Islet precursor cell (in vitro differentiated cells): Measurements from ENCODE around the gene SLC9A5.

Experiments
- DNase-seq: peaks from one replicate; pipeline ENCODE4 v3.0.0-alpha.2; 2018

Gene SLC9A5

DNA sequence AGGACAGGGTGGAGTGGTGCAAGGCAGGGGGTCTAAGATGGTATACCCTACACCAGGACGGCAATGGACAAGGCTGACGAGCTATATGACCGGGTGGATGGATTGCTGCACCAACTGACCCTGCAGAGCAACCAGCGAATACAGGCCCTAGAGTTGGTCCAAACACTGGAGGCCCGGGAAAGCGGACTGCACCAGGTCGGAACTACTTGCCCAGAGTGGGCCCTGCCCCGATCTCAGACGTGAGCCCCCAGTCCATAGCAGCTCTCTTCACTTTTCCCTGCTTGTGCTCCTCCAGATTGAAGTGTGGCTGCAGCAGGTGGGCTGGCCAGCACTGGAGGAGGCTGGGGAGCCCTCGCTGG, 33.6 kb downstream of the SLC9A5 start:
- DNase-seq = no peak

DNA sequence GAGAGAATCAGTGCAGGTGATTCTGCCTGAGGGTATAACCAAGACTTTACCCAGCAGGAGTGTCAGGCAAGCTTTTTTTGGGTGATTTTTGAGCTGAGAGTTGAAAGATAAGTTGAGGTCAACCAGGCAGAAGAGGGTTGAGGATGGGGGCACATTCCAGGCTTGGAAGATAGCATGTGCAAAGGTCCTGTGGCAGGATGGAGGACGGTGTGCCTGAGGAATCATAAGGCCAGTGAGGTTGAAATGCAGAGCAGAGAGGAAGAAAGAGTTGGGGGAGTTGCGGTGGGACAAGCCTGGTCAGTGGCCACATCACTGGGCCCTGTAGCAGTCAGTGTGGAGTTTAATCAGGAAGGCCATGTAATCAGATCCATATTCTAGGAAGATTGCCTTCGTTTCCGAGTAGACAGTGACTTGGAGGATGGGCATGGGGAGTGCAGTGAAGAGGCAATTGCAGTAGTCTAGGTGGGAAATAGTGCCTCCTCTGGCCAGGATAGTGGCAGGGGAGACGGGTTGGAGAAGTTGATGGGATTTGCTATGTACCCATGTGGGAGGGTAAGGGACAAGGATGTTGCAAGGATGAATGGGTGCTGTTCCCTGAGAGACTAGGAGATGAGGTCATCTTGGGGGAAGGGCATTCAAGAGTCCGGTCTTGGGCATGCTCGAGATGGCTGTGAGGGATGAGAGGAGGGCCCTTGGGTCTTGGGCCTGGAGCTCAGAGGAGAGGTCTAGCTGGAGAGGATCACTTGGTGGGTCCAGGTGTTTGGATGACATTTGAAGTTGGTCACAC, 34.5 kb downstream of the SLC9A5 start:
- DNase-seq = no peak

DNA sequence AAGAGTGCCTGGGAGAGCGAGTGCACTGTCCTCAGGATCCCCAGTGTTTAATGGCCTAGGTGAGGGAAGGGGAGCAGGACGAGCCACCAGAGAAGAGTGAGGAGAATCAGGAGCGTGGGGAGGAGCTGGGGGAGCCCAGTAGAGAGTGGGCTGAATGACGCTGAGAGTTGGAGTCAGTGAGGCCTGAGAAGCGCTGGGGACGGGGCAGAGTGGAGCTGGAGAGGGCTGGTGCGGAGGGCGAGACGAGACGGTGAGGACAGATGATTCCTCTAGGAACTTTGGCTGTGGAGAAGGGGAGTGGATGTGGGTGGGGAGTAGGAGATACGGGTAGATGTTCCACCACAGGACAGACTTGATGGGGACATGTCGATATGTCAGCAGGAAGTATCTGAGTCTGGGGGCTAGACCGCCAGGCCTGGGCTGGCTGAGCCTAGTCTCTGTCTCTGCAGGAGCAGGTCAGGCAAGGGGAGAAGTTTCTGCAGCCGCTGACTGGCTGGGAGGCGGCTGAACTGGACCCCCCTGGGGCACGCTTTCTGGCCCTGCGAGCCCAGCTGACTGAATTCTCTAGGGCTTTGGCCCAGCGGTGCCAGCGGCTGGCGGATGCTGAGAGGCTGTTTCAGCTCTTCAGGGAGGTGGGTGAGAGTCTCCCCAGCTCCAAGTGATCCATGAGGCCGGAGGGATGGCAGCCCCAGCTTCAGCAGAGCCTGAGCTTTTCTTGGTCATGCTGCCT, 35.2 kb downstream of the SLC9A5 start:
- DNase-seq = no peak

DNA sequence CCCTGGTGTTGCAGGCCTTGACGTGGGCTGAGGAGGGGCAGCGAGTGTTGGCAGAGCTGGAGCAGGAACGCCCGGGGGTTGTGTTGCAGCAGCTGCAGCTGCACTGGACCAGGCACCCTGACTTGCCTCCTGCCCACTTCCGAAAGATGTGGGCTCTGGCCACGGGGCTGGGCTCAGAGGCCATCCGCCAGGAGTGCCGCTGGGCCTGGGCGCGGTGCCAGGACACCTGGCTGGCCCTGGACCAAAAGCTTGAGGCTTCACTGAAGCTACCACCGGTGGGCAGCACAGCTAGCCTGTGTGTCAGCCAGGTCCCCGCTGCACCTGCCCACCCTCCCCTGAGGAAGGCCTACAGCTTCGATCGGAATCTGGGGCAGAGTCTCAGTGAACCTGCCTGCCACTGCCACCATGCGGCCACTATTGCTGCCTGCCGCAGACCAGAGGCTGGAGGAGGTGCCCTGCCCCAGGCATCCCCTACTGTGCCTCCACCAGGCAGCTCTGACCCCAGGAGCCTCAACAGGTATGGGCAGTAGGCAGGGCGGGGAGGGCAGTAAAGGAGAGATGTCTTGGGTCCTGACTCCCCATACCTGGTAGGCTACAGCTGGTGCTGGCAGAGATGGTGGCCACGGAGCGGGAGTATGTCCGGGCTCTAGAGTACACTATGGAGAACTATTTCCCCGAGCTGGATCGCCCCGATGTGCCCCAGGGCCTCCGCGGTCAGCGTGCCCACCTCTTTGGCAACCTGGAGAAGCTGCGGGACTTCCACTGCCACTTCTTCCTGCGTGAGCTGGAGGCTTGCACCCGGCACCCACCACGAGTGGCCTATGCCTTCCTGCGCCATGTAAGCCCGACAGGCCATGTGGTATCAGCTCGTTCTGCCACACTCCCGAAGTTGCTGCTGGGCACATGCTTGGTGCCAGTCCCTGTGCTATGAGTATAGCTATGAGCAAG, 36.2 kb downstream of the SLC9A5 start:
- DNase-seq = peak; percentile 85

DNA sequence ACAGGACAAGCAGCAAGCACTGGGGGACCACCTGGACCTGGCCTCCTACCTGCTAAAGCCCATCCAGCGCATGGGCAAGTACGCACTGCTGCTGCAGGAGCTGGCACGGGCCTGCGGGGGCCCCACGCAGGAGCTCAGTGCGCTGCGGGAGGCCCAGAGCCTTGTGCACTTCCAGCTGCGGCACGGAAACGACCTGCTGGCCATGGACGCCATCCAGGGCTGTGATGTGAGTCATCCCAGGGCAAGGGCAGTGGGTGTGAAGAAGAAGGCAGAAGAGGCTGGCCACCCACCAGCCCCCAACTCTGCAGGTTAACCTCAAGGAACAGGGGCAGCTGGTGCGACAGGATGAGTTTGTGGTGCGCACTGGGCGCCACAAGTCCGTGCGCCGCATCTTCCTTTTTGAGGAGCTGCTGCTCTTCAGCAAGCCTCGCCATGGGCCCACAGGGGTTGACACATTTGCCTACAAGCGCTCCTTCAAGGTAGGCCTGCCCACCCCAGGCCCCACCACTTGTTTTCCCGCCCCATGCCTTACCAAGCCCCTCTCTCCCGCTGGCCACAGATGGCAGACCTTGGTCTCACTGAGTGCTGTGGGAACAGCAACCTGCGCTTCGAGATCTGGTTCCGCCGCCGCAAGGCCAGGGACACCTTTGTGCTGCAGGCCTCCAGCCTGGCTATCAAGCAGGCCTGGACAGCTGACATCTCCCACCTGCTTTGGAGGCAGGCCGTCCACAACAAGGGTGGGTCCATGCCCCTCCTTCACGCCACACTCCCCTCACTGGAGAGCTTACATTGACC, 37.9 kb downstream of the SLC9A5 start:
- DNase-seq = no peak

DNA sequence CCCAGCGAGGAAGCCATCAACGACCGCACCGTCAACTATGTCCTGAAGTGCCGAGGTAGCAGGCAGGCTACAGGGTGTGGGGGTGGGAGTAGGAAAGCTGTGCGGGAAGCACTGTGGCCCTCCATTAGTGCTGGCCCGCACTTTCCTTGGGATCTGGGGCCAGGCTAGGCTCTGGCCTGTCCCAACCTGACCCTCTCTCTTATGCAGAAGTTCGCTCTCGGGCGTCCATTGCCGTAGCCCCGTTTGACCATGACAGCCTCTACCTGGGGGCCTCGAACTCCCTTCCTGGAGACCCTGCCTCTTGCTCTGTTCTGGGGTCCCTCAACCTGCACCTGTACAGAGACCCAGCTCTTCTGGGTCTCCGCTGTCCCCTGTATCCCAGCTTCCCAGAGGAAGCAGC, 39.2 kb downstream of the SLC9A5 start:
- no peak for DNase-seq

DNA sequence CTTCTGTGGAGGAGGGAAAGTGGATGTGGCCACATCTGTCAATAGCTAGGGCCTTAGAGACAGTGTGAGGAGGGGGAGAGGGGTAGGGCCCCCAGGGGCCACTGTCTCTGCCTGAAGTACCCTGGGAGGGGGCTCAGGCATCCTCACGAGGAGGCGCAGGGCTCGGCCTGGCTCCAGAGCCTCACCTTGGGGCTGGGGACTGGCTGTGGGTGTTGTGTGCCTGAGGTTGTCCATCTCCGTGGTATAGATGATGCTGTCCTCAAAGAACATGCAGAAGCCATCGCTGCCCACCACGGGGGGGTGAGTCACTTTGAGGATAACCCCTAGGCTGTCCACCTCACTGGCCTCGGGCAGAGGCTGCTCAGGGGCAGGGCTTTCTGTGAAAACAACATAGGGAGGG, 42.7 kb downstream of the SLC9A5 start:
- no peak for DNase-seq

DNA sequence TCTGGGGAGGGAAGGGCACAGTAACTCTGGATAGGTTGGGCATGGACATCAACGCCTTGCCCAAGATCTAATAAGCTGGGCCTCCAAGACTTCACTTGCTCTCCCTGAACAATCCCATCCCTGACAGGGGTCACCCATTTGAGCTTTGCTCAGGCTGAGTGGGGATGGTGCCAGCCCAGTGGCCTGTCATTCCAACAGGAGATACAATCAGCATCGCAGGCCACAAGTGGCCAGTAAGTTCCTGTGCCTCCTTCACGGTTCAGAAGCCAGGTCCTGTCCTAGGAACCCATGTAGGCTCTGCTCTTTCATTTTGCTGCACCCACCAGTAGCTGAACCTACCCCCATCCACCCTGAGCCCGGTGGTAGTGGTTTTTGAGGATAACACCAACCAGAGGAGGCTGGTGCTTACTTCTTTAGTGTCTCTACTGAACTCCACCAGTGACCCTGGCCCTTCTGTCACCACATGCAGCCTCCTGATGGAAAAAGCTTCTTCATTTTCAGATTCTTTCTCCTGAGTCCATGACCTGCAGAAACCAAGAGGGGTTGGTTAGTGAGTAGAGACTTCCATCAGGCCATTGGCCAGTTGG, 45.5 kb downstream of the SLC9A5 start:
- DNase-seq = no peak

DNA sequence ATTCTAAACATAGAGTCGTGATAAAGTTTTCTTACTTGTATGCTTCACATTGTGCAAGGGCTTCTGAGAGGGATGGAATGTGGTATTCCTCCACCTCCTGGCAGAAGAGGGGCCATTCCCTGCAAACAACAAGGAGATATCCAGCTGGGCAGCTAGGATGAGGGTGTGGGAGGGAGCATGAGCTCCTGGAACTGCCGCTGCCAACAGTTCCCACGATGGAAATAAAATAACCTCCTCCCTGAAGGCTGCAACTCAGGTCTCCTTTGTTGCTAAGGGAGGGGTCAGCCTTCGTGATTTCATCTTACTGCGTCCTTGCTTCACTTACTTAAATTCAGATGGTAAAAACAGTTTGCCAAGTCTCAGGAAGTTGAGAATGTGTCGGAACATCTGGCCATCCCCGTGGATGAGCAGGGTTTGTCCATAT, 46.2 kb downstream of the SLC9A5 start:
- DNase-seq = no peak

DNA sequence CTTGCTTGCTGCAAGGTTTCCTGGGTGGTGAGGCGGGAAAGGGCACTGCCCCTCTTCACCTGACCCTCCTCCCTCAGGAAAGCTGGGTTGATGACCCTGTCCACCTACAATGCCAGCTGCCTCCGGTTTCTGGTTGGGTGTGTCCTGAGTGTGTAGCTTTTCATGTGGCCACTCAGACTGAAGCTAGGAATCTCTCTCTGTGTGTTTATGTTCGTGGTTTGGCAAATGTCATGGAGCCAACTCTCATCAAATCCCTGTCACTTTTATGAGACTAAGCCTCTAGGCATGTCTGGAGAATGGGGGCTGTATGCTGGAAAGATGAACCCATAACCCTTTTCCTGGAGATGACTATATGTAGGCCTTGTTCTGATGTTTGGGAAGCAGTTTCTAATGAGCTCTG, 47.6 kb downstream of the SLC9A5 start:
- no peak for DNase-seq

DNA sequence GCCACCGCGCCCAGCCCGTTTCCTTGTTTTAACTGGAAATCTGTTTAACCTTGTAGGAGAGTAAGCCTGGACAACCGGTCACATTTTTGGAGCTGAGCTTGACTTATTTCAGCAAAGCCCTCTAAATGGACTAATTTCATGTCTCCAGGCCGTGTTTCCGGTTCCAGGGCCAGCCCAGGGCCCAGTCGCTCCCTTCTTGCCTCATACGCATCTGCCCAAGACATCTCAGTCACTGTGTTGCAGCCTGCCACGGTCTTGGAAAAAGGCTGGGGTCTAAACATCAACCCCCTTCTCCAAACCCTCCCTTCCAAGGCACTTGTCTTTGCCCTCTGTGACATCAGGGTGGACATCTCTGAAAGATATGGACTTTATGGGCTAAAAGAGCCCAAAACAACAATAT, 49.5 kb downstream of the SLC9A5 start:
- DNase-seq = no peak

DNA sequence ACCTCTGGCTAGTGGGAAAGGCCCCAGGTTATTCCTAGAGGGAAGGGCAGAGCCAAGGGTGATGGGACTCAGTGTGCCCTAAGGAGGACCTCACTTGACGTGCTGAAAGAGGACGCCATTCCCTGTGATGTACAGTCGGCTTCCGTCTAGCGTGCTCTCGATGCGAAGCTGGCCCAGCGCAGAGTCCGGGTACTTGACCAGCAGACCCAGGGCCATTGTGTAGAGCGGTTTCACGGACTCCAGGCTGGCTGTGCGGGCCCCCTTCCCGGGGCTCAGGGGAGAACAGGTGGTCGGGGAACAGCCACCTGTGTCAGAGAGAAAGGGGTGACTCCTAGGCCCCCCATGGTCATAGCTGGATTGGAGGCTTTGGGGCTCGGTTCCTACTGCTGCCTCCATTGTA, 50.5 kb downstream of the SLC9A5 start:
- peak; percentile 17 for DNase-seq

DNA sequence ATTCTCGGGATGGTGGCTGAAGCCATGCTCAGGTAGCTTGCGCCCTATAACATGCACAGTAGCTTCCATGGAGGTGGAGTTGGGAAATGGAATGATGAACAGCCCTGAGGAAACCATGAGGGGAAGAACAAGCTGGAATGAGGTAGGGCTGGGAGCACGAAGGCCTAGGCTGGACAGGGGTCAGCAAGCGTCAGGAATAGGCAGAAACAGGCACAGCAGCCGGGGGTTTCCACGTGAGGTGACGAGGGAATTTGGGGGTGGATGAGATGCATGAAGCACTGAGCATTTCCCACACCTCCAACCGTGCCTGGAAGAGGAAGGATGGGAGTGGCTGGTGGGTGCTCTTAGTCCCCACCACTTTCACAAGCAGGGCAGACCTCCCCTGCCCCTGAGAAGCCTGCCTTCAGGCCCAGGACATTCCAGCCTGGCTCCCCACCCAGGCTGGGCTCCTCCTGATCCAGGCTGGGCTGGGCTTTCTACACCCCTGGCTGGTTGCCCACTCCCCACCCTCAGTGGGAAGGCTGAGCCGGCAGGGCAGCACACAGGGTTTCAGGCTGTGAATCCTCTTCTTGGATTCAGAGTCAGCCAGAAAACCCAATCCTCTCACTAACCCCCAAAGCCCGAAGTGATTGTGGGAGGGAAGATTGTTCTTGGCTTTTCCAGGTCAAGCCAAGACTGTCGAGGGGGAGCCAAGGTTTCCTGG, 52.5 kb downstream of the SLC9A5 start:
- peak; percentile 38 for DNase-seq

DNA sequence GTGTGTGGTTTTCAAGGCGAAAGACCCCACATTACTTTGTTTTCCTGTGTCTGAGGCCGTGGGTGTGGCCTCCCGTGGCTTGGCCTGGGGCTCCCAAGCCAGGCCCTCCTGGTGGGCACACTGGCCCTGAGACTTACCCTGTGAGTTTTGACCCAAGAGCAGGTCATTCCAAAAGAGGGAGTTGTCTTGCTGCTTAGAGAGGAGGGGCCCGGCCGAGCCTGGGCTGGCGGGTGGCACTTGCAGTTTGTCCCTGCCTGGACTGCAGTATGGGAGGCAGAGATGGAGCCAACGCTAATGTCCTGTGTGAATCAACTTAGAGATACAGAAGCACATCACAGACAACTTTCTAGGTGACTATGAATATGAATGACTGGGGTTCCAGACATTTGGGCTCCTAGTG, 53.3 kb downstream of the SLC9A5 start:
- peak; percentile 43 for DNase-seq

DNA sequence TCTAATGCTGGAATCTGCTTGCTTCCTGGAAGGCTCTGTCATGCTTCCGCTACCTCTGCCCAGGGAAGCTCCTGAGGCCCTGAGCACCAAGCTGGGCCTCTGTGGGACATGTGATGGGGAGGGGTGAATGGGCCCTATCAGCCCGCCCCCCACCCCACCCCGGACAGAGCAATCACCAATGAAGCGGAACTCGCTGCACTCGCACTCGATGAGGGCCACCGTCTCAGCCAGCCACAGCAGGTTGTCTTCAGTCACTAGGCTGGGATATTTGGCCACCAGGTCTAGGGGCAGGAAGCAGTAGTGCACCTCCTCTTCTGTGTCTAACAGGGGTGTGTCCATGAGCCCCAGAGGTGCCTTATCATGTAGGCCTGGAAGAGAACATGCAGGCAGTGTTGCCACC, 54.2 kb downstream of the SLC9A5 start:
- DNase-seq = no peak

DNA sequence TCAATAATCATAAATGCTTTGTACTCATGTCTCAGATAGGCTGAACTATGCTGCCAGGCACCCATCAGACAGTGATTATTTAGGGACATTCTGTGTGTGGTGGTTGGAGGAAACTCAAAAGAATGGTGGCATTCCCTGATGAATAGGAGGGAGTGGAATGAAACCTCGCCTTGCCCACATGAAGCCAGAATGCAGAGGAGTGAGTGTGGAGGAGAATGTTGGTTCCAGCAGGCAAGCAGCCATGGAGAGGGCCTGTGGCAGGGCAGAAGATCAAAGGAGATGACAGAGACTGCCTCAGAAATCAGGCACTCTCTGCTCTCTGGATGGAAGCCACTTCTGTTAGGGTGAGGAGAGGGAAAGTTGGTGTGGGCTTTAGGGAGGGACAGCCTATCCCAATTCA, 55.2 kb downstream of the SLC9A5 start:
- DNase-seq = no peak

DNA sequence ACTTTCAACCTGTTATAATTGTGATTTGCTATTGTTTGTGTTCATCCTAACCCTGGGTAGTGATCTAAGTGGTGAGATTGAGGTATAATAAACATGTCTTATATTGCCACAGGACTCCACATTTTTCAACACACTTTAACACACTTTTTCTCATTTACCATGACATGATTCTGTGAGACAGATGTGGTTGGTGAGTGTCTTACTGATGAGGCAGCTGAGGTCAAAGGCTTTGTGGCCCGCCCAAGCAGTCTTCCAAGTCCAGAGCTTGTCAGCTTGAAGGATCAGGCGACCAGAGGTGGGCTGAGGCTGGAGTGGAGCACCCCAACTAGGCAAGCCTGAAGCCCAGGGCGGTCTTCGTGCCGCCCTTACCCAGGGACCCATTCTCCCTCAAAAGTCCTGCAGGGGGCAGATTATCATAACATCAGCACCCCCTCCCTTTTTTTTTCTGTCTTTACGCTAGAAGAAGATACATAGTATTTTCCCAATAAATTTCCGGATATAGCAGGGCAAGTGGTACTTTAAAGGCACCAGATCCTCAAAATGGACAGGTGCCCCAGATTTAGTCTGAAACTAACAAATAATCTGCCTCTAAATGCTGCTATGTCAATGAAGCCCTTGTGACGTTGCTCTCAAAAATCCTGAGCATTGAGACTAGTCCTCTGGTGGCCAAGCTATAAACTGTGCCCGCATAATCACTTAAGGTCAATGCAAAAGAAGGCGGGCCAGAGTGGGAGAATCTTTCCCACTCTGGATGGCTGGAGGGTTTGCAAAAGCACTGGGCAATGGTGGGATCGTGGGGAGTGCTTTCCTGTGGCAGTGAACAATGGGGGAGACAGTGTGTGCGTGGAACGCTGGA, 56.7 kb downstream of the SLC9A5 start:
- peak; percentile 23 for DNase-seq

DNA sequence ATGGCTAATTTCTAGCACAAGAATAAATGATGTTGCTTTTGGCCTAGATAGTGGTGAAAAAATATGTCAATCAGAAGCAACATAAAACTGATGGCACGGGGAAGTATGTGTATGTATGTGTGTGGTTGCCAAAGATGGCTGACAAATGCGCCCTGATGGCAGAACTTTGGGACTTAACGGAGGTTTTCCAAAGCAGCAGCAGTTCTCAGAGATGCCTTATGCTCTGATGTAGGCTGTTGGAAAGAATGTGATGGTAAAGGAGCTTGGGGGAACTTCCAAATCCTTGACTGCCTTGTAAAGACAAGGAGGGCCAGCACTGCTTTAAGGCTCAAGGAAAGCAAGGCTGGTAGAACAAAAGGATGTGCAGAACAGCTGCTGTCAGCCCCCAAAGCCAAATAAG, 61.8 kb downstream of the SLC9A5 start:
- no peak for DNase-seq

DNA sequence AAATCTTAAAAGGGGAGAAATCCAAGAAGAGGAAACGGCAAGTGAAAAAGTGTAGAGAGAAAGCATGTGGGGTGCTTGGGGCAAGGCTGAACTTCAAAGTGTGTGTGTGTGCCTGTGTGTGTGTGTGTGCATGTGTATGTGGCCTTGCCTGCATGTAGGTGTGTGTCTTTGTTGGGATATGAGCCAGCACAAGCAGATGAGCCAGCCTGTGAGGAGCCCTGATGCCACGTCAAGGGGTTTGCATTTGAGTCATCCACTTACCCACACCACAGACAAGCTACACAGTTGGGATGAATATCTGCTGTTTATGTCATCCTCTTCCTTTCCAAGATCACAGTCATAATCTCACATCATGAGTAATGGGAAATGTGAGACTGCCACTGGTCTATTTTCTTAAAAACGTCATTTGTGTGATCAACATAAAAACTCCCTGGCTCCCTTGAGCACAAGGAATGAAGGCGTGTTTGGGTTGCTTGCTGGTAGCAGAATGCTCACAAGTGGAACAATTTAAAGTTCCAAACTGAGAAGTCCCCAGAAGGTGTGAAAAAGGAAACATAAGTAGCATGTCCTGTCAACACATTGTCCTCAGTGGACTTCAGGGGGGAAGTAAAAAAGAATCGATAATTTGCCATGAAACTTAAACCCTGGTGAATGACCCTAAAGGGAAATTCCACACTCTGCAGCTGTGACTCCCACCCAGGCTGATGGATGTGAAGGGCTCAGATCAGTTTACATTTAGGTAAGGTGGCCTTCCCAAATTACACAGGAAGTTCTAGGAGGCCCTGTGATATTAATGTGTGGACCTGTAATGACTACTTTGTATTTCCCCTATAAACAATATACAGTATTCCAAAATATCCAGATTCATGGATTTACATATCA, 63.1 kb downstream of the SLC9A5 start:
- DNase-seq = peak; percentile 70

DNA sequence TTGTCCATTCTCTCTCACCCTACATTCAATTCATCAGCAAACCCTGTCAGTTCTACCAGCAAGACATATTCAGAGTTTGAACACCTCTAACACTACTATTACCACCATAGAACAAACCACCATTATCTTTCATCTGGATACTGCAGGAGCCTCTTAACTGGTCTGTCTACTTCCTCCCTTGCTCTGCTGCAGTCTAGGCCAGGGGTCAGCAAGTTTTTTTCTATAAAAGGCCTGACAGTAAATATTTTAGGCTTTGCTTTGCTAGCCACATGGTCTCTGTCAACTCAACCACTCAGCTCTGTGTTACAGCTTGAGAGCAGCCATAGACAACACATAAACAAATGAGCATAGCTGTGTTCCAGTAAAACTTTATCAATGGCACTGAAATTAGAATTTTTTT, 63.9 kb downstream of the SLC9A5 start:
- no peak for DNase-seq
